Measurements from ENCODE around the gene PAX7.

The PAX7 gene

GRCh38 chr1:18703041-18703621, 72.5 kb downstream of the PAX7 start:
- TF ChIP-seq, protein P1, sequence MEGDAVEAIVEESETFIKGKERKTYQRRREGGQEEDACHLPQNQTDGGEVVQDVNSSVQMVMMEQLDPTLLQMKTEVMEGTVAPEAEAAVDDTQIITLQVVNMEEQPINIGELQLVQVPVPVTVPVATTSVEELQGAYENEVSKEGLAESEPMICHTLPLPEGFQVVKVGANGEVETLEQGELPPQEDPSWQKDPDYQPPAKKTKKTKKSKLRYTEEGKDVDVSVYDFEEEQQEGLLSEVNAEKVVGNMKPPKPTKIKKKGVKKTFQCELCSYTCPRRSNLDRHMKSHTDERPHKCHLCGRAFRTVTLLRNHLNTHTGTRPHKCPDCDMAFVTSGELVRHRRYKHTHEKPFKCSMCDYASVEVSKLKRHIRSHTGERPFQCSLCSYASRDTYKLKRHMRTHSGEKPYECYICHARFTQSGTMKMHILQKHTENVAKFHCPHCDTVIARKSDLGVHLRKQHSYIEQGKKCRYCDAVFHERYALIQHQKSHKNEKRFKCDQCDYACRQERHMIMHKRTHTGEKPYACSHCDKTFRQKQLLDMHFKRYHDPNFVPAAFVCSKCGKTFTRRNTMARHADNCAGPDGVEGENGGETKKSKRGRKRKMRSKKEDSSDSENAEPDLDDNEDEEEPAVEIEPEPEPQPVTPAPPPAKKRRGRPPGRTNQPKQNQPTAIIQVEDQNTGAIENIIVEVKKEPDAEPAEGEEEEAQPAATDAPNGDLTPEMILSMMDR (conservative IDR thresholded peaks at IDR 0.05; ENCODE audit: low read depth) = no peak
- peak; percentile 76 for DNase-seq (ENCODE audit: low spot score)
- ChIA-PET CTCF (no interaction called here), POLR2A (ENCODE audit: low non-redundant PET) (no interaction called here)
- no peak overlapping the region for H3K27ac ChIP-seq

DNA sequence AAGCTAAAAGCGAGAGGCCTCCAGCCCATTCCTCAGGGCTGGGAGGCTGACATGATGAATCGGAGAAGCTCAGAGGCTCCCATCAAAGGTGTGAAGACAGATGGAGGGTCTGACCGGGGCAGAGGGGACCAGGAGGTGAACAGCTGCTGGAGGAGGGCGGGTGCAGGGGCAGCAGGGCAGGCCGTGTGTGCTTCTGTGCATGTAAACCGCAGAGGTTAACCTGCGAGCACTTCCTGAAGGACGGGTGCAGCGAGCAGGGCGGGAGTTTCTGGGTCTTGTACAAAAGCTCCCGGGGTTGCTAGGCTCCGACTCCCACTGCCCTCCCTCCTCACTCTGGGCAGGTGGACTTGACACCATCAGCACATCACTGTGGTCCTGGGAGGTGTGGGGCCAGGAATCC, 75.2 kb downstream of the PAX7 start:
- ChIA-PET CTCF (interaction anchor here (0.7 kb wide), 1 partner anchor 199 kb away, joined by 3 read pairs; no protein-coding TSS in a partner anchor), POLR2A (ENCODE audit: low non-redundant PET) (no interaction called here)
- no peak overlapping the region for H3K27ac ChIP-seq
- no peak for DNase-seq (ENCODE audit: low spot score)
- TF ChIP-seq, protein P1 (conservative IDR thresholded peaks at IDR 0.05; ENCODE audit: low read depth) = no peak

DNA sequence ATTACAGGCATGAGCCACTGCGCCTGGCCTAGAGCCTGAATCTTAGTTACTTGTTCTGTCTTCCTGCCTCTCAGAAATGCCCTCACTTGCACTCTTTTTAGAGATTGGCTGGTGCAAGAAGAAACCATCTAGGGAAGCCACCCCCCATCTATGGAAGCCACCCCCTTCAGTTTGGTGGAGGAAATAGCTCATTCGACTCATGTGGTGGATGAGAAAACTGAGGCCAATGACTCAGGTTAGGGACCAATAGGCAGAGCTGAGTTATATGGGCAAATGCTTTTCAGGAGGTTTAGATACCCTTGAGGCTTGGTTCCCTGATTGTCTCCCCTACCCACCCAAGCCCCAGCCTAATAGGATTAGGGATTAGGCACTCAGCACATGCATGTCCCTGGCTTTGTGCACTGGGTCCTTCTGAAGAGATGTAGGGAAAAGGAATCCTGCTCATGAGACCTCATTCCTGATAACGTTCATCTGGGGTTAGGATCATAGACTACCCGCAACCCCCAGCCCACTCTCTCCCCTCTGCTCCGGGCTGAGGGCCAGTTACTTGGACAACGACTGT, 77.1 kb downstream of the PAX7 start:
- TF ChIP-seq, protein P1 (conservative IDR thresholded peaks at IDR 0.05; ENCODE audit: low read depth) = no peak
- no peak for DNase-seq (ENCODE audit: low spot score)
- CTCF ChIA-PET = interaction anchor here (0.6 kb wide), 1 partner anchor 240 kb away, joined by 3 read pairs; no protein-coding TSS in a partner anchor
- H3K27ac ChIP-seq = no peak overlapping the region
- POLR2A ChIA-PET (ENCODE audit: low non-redundant PET) = interaction anchor here (0.7 kb wide), 1 partner anchor 195 kb away, joined by 3 read pairs; the partner anchor contains the start of gene ALDH4A1

DNA sequence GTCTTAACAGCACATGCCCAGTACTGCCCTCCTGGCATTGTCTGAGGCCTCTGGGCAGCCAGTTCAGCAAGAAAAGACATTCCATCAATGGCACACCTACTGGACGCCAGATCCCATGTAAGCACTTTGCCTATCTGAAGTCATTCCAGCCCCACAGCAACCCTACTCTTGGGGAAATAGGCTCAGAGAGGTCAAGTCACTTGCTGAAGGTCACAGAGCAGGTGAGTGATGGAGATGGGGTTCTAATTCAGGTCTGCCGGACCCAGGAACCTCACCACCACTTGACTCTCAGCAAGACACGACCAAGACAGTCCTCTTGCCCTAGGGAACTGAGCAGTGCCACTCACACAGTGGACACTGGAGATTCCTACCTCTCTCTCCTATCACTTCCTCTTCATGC, 79.4 kb downstream of the PAX7 start:
- POLR2A ChIA-PET (ENCODE audit: low non-redundant PET) = no interaction called here
- TF ChIP-seq, protein P1 (conservative IDR thresholded peaks at IDR 0.05; ENCODE audit: low read depth) = no peak
- no peak overlapping the region for H3K27ac ChIP-seq
- CTCF ChIA-PET = interaction anchor here (0.6 kb wide), 1 partner anchor 1995 kb away, joined by 3 read pairs; no protein-coding TSS in a partner anchor
- DNase-seq (ENCODE audit: low spot score) = no peak

DNA sequence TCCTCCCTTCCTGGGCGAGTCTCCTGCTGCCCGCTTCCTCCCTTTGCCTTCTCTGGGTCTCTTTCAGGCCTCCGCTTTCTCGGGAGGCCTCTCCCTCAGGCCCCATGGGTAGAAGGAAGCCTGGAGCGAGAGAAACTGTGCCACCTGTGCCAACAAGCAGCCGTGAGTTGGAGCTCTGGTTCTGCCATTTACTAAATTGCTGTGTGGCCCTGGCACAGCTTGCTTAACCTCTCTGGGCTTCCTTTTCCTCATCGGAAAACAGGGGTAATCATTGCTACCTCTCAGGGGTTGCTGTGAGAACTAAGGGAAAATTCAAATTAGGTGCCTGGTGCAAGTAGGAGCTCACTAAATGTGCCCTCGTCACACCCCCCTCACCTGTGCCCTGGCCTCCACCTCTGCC, 80.4 kb downstream of the PAX7 start:
- ChIA-PET POLR2A (ENCODE audit: low non-redundant PET) (no interaction called here), CTCF (no interaction called here)
- no peak overlapping the region for H3K27ac ChIP-seq
- DNase-seq (ENCODE audit: low spot score) = no peak
- TF ChIP-seq, protein P1 (conservative IDR thresholded peaks at IDR 0.05; ENCODE audit: low read depth) = no peak

DNA sequence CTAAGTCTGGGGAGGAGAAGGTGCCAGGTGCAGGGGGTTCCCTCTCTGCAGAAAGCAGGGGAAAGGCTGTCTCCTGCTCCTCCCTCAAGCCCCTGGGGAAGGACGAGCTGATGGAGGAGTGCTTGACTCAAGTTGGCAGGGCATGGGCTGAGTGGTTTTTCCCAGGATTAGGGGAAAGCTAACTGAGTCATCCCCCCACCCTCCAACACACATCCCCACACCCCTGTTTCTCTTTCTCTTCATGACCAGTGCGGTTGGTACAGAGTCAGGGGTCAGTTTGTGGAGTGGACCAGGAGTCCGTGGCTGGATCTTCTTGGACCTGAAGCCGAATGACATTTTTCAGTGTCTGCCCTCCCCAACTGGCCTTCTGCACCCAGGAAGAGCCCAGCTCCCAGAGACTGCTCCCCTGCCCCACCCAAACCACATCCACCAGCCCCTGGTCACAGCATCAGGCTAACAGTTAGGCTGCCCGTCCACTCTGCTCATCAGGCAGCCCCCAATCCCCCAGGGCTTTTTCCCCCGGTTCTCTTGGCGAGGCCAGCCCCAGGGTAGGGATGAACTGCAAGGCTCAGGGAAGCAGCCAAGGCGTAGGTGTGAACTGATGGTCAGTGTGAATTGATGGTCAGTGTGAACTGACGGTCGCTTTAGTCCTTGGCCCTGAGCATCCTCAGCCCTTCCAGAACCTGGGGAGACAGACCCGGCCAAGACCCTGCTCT, 81.0 kb downstream of the PAX7 start:
- ChIA-PET POLR2A (ENCODE audit: low non-redundant PET) (no interaction called here), CTCF (interaction anchor here (0.6 kb wide), 1 partner anchor 151 kb away, joined by 3 read pairs; no protein-coding TSS in a partner anchor)
- DNase-seq (ENCODE audit: low spot score) = no peak
- TF ChIP-seq, protein P1 (conservative IDR thresholded peaks at IDR 0.05; ENCODE audit: low read depth) = no peak
- H3K27ac ChIP-seq = no peak overlapping the region

Data from RWPE1 (cell line).